Naive B cell (primary cell): ENCODE results near the gene PLEKHM2. TPM values are rescaled to one million over a fixed set of nuclear protein-coding genes. Genes with fewer than 3 reads are reported as not detected.
"Not testable (repeated sequence)": the region's sequence is repeated elsewhere in the genome, so short reads cannot be mapped to it uniquely, and the experiment has no call there.

ENCODE experiments used
- ATAC-seq, 2 donors: fragments of 150-1000 bp; cut with Tn5 transposase; 2 replicates each; pipeline ENCODE4 v1.10.0; 2021; ENCODE audit warnings: low read depth in 2 of 2, mild to moderate bottlenecking in 2 of 2, moderate library complexity in 2 of 2
- DNase-seq: peaks from one replicate; pipeline ENCODE4 v3.0.0; 2022
- H3K27ac Mint-ChIP-seq, 6 donors: one replicate each; pipeline ENCODE4 v1.8.0; 2020 to 2022; ENCODE audit warnings: mild to moderate bottlenecking in 6 of 6, mixed read lengths in 6 of 6, moderate library complexity in 5 of 6, inconsistent platforms in 2 of 6
- H3K27me3 Mint-ChIP-seq, 3 donors: one replicate each; pipeline ENCODE4 v1.8.0; 2021 to 2022; ENCODE audit warnings: mixed read lengths in 3 of 3, mild to moderate bottlenecking in 1 of 3
- H3K36me3 Mint-ChIP-seq, 2 donors: one replicate each; pipeline ENCODE4 v1.8.0; 2020 to 2022; ENCODE audit warnings: mixed read lengths in 2 of 2, inconsistent platforms in 1 of 2, mild to moderate bottlenecking in 1 of 2
- H3K4me1 Mint-ChIP-seq, 3 donors: one replicate each; pipeline ENCODE4 v1.8.0; 2020 to 2022; ENCODE audit warnings: mixed read lengths in 3 of 3, inconsistent platforms in 1 of 3, mild to moderate bottlenecking in 1 of 3, moderate library complexity in 1 of 3
- H3K4me3 Mint-ChIP-seq, 8 donors: one replicate each; pipeline ENCODE4 v1.8.0; 2020 to 2022; ENCODE audit warnings: mild to moderate bottlenecking in 8 of 8, mixed read lengths in 8 of 8, moderate library complexity in 8 of 8, inconsistent platforms in 2 of 8
- H3K9me3 Mint-ChIP-seq, 7 donors: one replicate each; pipeline ENCODE4 v1.8.0; 2020 to 2022; ENCODE audit warnings: mixed read lengths in 7 of 7, mild to moderate bottlenecking in 5 of 7, inconsistent platforms in 2 of 7, moderate library complexity in 1 of 7
- polyA plus RNA-seq, 6 donors: library from polyadenylated mRNA; unstranded; fragments of 300-500 nt; fragmentation: Illumina TruSeq; gene quantifications; one replicate each; pipeline ENCODE4 v1.2.3, GENCODE V29; 2021; ENCODE audit warnings: low read depth in 6 of 6

Gene PLEKHM2
- polyA plus RNA-seq, 6 donors from 2014 or later, result 1.9 to 13.7 (median 8.9) TPM

DNA sequence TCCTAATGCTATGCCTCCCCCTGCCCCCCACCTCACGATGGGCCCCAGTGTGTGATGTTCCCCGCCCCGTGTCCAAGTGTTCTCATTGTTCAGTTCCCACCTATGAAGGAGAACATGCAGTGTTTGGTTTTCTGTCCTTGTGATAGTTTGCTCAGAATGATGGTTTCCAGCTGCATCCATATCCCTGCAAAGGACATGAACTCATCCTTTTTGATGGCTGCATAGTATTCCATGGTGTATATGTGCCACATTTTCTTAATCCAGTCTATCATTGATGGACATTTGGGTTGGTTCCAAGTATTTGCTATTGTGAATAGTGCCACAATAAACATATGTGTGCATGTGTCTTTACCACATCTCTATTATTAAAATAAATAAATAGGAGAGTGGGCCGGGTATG is 15.2 kb downstream of the PLEKHM2 start:
- Mint-ChIP-seq H3K27ac (peak overlapping the region in 2 of 6 donors; percentile 65 to 94), H3K4me3 (peak overlapping the region in 1 of 8 donors; percentile 59), H3K4me1 (peaks cover 44 to 71% (median 55%) of the 10 kb centered on the region in 3 donors)
- DNase-seq, H3K36me3 Mint-ChIP-seq, H3K9me3 Mint-ChIP-seq, H3K27me3 Mint-ChIP-seq, ATAC-seq: not testable (repeated sequence)

- ATAC-seq (no peak), DNase-seq (no peak)
- Mint-ChIP-seq H3K4me3 (peak overlapping the region in 3 of 8 donors; percentile 56 to 69 (median 56)), H3K36me3 (peaks cover 0 to 4% of the 10 kb centered on the region in 2 donors), H3K9me3 (no peaks in the 10 kb centered on the region), H3K4me1 (peaks cover 40 to 66% (median 49%) of the 10 kb centered on the region in 3 donors), H3K27me3 (no peaks in the 10 kb centered on the region), H3K27ac (peak overlapping the region in 3 of 6 donors; percentile 2 to 89 (median 58))
These were observed 16.4 kb downstream of the PLEKHM2 start for GRCh38 chr1:15700508-15700907.

GRCh38 chr1:15701784-15702183 is 17.7 kb downstream of the PLEKHM2 start:
- H3K36me3 Mint-ChIP-seq, result peaks cover 2 to 8% of the 10 kb centered on the region in 2 donors
- no peak for ATAC-seq
- no peak for DNase-seq
- no peak overlapping the region for H3K4me3 Mint-ChIP-seq
- H3K9me3 Mint-ChIP-seq, result no peaks in the 10 kb centered on the region
- H3K27ac Mint-ChIP-seq, result peak overlapping the region in 2 of 6 donors; percentile 36 to 57
- no peaks in the 10 kb centered on the region for H3K27me3 Mint-ChIP-seq
- peaks cover 41 to 59% (median 46%) of the 10 kb centered on the region in 3 donors for H3K4me1 Mint-ChIP-seq

DNA sequence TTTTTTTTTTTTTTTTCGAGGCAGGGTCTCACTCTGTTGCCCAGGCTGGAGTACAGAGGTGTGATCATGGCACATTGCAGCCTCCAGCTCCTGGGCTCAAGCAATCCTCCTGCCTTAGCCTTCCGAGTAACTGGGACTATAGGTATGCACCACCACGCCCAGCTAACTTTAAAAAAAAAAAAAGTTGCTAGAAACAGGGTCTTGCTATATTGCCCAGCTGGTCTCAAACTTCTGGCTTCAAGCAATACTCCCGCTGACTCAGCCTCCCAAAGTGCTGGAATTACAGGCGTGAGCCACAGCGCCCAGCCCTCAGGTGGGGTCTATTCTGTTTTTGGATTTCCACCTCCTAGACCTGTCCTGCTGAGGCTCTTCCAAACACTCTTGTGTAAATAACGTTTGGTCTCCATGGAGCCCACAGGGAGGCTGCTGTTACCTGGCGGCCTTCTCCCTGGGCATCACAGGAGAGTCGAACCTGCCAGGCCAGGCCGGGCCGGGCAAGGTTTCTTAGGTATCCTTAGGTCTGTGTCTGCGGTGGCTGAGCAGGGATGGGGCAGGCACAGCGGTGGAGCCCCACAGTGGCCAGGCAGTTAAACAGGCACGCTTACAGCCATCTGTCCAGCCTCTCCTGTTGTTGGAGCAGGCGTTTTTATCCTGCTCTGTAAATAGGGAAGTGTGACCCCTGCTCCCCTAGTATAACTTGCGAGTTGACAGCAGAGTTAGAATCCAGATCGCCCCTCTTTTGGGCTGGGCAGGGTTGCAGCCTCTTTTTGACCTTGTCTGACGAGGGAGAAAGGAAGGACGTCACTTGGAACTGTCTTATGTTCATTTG is 18.8 kb downstream of the PLEKHM2 start:
- Mint-ChIP-seq H3K27me3 (no peaks in the 10 kb centered on the region), H3K4me1 (peaks cover 34 to 55% (median 38%) of the 10 kb centered on the region in 3 donors), H3K9me3 (no peaks in the 10 kb centered on the region), H3K27ac (peak overlapping the region in 2 of 6 donors; percentile 56 to 73), H3K4me3 (no peak overlapping the region), H3K36me3 (peaks cover 3 to 8% of the 10 kb centered on the region in 2 donors)
- ATAC-seq (no peak), DNase-seq (no peak)

GRCh38 chr1:15703562-15703961 is 19.4 kb downstream of the PLEKHM2 start:
- Mint-ChIP-seq H3K9me3 (no peaks in the 10 kb centered on the region), H3K4me1 (peaks cover 29 to 57% (median 33%) of the 10 kb centered on the region in 3 donors), H3K4me3 (no peak overlapping the region), H3K27me3 (no peaks in the 10 kb centered on the region), H3K27ac (peak overlapping the region in 2 of 6 donors; percentile 73 to 75), H3K36me3 (peaks cover 3 to 8% of the 10 kb centered on the region in 2 donors)
- ATAC-seq, result no peak
- DNase-seq, result no peak

DNA sequence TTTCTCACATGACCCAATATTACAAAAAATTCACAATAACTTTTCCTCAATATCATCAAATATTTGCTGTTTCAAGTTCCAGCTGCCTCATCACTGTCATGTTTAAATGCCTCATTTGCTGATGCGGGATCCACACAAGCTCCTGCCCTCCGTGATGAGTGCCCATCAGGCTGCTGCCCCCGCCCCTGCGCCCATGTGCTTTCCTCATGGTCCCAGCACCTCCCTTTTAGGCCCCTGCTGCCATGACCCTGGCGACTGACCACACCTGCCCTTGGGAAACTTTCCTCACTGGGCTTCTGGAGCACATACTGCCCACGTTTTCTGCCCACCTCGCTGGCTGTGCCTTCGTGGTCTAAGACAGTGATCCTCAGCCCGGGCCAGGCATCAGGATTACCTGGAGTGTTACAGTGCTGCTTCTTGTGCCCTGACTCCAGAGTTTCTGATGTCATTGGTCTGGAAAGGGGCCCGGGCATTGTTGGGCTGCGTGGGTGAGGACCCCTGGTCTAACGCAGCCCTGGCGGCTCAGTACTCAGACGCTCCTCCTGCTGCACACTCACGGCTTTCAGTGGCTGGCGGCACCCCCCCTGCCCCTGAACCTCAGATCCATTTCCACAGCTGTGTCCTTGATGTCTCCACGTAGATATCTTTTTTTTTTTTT is 20.5 kb downstream of the PLEKHM2 start:
- Mint-ChIP-seq H3K9me3 (no peaks in the 10 kb centered on the region), H3K4me1 (peaks cover 31 to 53% (median 32%) of the 10 kb centered on the region in 3 donors), H3K27me3 (no peaks in the 10 kb centered on the region), H3K36me3 (peaks cover 3 to 8% of the 10 kb centered on the region in 2 donors), H3K27ac (peak overlapping the region in 4 of 6 donors; percentile 15 to 75 (median 47)), H3K4me3 (no peak overlapping the region)
- DNase-seq, result no peak
- ATAC-seq, result no peak

DNA sequence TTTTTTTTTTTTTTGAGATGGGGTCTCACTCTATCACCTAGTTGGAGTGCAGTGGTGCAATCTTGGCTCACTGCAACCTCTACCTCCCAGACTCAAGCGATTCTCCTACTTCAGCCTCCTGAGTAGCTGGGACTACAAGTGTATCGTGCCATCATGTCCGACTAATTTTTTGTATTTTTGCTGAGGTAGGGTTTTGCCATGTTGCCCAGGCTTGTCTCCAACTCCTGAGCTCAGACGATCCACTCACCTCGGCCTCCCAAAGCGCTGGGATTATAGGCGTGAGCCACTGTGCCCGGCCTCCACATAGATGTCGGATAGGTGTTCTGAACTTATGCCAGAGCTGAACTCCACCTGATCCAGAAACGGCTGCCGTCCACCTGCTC is 21.1 kb downstream of the PLEKHM2 start:
- Mint-ChIP-seq H3K9me3 (no peaks in the 10 kb centered on the region), H3K4me1 (peaks cover 31 to 53% (median 32%) of the 10 kb centered on the region in 3 donors), H3K27ac (peak overlapping the region in 3 of 6 donors; percentile 15 to 37 (median 28)), H3K36me3 (peaks cover 3 to 8% of the 10 kb centered on the region in 2 donors), H3K27me3 (no peaks in the 10 kb centered on the region), H3K4me3 (peak overlapping the region in 1 of 8 donors; percentile 83)
- DNase-seq (no peak), ATAC-seq (no peak)

DNA sequence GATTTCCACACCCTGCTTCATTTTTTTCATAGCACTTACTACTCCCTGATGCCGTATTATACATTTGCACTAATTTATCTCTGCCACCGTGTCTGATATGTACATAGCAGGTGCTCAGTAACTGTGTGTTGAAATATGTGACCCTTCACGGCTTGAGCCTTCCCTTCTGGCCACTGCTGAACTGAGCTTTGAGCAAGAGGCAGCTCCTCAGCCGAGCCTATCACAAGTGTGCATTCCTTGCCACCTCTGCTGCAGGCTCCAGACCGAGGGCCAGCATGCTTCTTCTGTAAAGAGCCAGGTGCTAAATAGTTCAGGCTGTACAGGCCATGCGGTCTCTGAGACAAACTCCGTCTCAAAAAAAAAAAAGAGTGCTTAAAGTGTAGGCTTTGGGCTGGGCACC is 22.6 kb downstream of the PLEKHM2 start:
- ATAC-seq (no peak), DNase-seq (no peak)
- Mint-ChIP-seq H3K27ac (no peak overlapping the region), H3K36me3 (peaks cover 3 to 8% of the 10 kb centered on the region in 2 donors), H3K4me1 (peaks cover 26 to 48% (median 32%) of the 10 kb centered on the region in 3 donors), H3K27me3 (no peaks in the 10 kb centered on the region), H3K9me3 (no peaks in the 10 kb centered on the region), H3K4me3 (no peak overlapping the region)

GRCh38 chr1:15707239-15707925 is 23.3 kb downstream of the PLEKHM2 start:
- ATAC-seq (no peak), DNase-seq (no peak)
- Mint-ChIP-seq H3K27me3 (no peaks in the 10 kb centered on the region), H3K27ac (peak overlapping the region in 3 of 6 donors; percentile 32 to 51 (median 39)), H3K4me3 (no peak overlapping the region), H3K9me3 (no peaks in the 10 kb centered on the region), H3K4me1 (peaks cover 25 to 48% (median 32%) of the 10 kb centered on the region in 3 donors), H3K36me3 (peaks cover 3 to 8% of the 10 kb centered on the region in 2 donors)

DNA sequence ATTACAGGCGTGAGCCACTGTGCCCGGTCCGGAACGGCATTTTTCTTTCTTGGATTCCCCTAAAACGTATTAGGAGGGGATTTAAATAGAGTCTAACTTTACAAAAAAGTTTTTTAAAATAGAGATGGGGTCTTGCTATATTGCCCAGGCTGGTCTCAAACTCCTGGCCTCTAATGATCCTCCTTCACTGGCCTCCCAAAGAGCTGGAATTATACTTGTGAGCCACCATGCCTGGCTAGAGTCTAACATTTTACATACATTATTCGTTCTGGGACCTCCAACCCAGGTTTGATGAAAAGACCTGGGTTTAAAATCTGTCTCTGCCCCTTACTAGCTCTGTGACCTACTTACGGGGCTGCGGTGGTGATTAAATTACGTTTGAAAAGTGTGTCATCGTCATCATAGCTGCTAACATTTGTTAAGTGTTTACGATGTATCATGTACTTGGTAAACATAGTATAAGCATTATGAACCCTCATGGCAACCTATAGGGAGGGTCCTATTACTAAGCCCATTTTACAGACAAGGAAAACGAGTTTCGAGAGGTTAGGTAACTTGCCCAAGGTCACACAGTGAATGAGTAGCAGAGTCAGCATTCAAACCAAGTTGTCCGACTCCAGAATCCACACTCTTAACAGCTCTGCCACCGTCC is 24.5 kb downstream of the PLEKHM2 start:
- ATAC-seq (no peak), DNase-seq (no peak)
- Mint-ChIP-seq H3K4me1 (peaks cover 21 to 43% (median 23%) of the 10 kb centered on the region in 3 donors), H3K4me3 (no peak overlapping the region), H3K36me3 (peaks cover 3 to 8% of the 10 kb centered on the region in 2 donors), H3K9me3 (no peaks in the 10 kb centered on the region), H3K27ac (peak overlapping the region in 1 of 6 donors; percentile 62), H3K27me3 (no peaks in the 10 kb centered on the region)

DNA sequence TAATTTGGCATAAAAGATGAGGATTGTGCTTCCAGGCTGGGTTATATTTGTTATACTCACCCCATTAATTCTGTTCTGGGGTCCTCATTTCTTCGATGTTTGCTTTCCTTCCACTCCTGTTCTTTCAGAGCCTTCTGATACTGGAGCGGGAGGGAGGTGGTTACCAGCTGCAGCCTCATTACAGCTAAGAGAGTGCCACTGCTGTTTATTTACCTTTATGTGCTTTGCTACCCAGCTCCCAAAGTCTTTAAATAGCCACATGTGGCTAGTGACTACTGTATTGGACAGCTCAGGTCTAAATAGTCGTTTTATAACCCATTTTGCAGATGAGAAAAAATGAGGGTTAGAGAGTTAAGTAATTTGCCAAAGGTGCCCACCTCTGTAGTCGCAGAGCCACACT is 25.1 kb downstream of the PLEKHM2 start:
- DNase-seq (no peak), ATAC-seq (no peak)
- Mint-ChIP-seq H3K4me1 (peaks cover 19 to 43% (median 26%) of the 10 kb centered on the region in 3 donors), H3K9me3 (no peaks in the 10 kb centered on the region), H3K27me3 (no peaks in the 10 kb centered on the region), H3K36me3 (peaks cover 3 to 8% of the 10 kb centered on the region in 2 donors), H3K4me3 (no peak overlapping the region), H3K27ac (peak overlapping the region in 2 of 6 donors; percentile 37 to 77)

- peak overlapping the region in 1 of 6 donors; percentile 67 for H3K27ac Mint-ChIP-seq
These were observed 28.0 kb downstream of the PLEKHM2 start for GRCh38 chr1:15712168-15712567.

More at GRCh38 chr1:15712168-15712567, 28.0 kb downstream of the PLEKHM2 start:
- Mint-ChIP-seq H3K9me3 (no peaks in the 10 kb centered on the region), H3K4me3 (no peak overlapping the region), H3K4me1 (peaks cover 12 to 28% (median 15%) of the 10 kb centered on the region in 3 donors), H3K27me3 (no peaks in the 10 kb centered on the region), H3K36me3 (no peaks in the 10 kb centered on the region)
- ATAC-seq (peak in 1 of 2 donors; percentile 40), DNase-seq (no peak)
